ENCODE data around the gene VPS45.

- TF ChIP-seq CTCF (IDR thresholded peaks at IDR 0.05) (no peak), POLR2A (IDR thresholded peaks at IDR 0.05) (no peak)
Measured at GRCh38 chr1:150018165-150018564, 49.4 kb upstream of the VPS45 start.

All from ovary (tissue), 3 donors.